Thyroid gland (tissue), 4 donors: ENCODE data around the gene BMPR1B. TPM values are rescaled to one million over a fixed set of nuclear protein-coding genes. Genes with fewer than 3 reads are reported as not detected.

Experiments used
- DNase-seq, 2 donors: peaks; one replicate each; pipeline ENCODE4 v3.0.0-alpha.2; 2019
- H3K27ac ChIP-seq, 3 donors: fragments of 200-600 bp; sonication (generic); 1 replicate in 2 of 3; 2 replicates in 1 of 3; pipeline ENCODE4 v1.5.1; 2016 to 2019; ENCODE audit warnings: mild to moderate bottlenecking in 1 of 3, moderate library complexity in 1 of 3
- H3K27me3 ChIP-seq: fragments of 200-600 bp; sonication (generic); one replicate; pipeline ENCODE4 v1.5.1; 2019
- H3K36me3 ChIP-seq, 2 donors: fragments of 200-600 bp; sonication (generic); one replicate each; pipeline ENCODE4 v1.5.1; 2016 to 2019
- H3K4me1 ChIP-seq, 2 donors: fragments of 200-600 bp; sonication (generic); one replicate each; pipeline ENCODE4 v1.5.1; 2017 to 2019
- H3K4me3 ChIP-seq, 3 donors: fragments of 200-600 bp; sonication (generic); replicated peaks in 1 of 3; 1 replicate in 2 of 3; 2 replicates in 1 of 3; pipeline ENCODE4 v1.5.1; 2016; ENCODE audit warnings: mild to moderate bottlenecking in 1 of 3
- H3K9me3 ChIP-seq: fragments of 200-600 bp; sonication (generic); one replicate; pipeline ENCODE4 v1.5.1; 2017
- CTCF ChIP-seq, 6 experiments: fragments of 200-600 bp in 3 of 6; fragments of 450-650 bp in 3 of 6; sonication (generic) in 3 of 6; IDR thresholded peaks; one replicate each; pipeline ENCODE4 v1.5.1; 2016 to 2019; ENCODE audit warnings: antibody characterized with exemption in 6 of 6, mild to moderate bottlenecking in 2 of 6, inconsistent platforms in 1 of 6, moderate library complexity in 1 of 6
- POLR2A ChIP-seq, 2 donors: fragments of 450-650 bp; IDR thresholded peaks; one replicate each; pipeline ENCODE4 v1.6.1; 2017; ENCODE audit warnings: antibody characterized with exemption in 2 of 2, mild to moderate bottlenecking in 2 of 2, moderate library complexity in 1 of 2
- WGBS, 2 donors: methylation state at CpG; one replicate each; pipeline ENCODE4 v1.1.5; 2017; 5-methylcytosine and 5-hydroxymethylcytosine counted together
- intact Hi-C: fragments of 100-400 bp; cut with DNase I; formaldehyde crosslinking; loops from one replicate; pipeline ENCODE4 v1.15.1; 2023
- total RNA-seq, 4 donors: library from RNA; depleted of rRNA; stranded (reverse); fragments of >200 nt; gene quantifications; one replicate each; pipeline ENCODE4 v1.2.3, GENCODE V29; 2016

Gene BMPR1B
- total RNA-seq, 4 donors from 2014 or later: 0.49 to 0.89 (median 0.76) TPM

- 78 to 82% methylated on average over 22 of the region's 22 CpGs for WGBS, 2 donors
- no peak for DNase-seq
- TF ChIP-seq CTCF (IDR thresholded peaks at IDR 0.05): no peak
- TF ChIP-seq POLR2A (IDR thresholded peaks at IDR 0.05): no peak
- intact Hi-C loops: no loop called here
- no peak overlapping the region for H3K27ac ChIP-seq
- no peaks in the 10 kb centered on the region for H3K9me3 ChIP-seq
- no peaks in the 10 kb centered on the region for H3K27me3 ChIP-seq
- no peaks in the 10 kb centered on the region for H3K36me3 ChIP-seq
- H3K4me3 ChIP-seq: no peak overlapping the region
- no peaks in the 10 kb centered on the region for H3K4me1 ChIP-seq
Observed at GRCh38 chr4:95193391-95194224, 435.9 kb downstream of the BMPR1B start.

GRCh38 chr4:95197353-95197752 lies 439.6 kb downstream of the BMPR1B start:
- H3K36me3 ChIP-seq: peaks cover 3 to 6% of the 10 kb centered on the region in 2 donors
- no peaks in the 10 kb centered on the region for H3K9me3 ChIP-seq
- WGBS, 2 donors: 75% methylated on average over 6 of the region's 6 CpGs
- no peaks in the 10 kb centered on the region for H3K27me3 ChIP-seq
- intact Hi-C loops: no loop called here
- TF ChIP-seq POLR2A (IDR thresholded peaks at IDR 0.05): no peak
- no peak for TF ChIP-seq CTCF (IDR thresholded peaks at IDR 0.05)
- no peak overlapping the region for H3K4me3 ChIP-seq
- no peaks in the 10 kb centered on the region for H3K4me1 ChIP-seq
- no peak for DNase-seq
- H3K27ac ChIP-seq: no peak overlapping the region

- H3K36me3 ChIP-seq: peaks cover 9 to 11% of the 10 kb centered on the region in 2 donors
- no peaks in the 10 kb centered on the region for H3K4me1 ChIP-seq
- intact Hi-C loops: no loop called here
- DNase-seq: no peak
- WGBS, 2 donors: 95 to 96% methylated on average over 7 of the region's 7 CpGs
- H3K9me3 ChIP-seq: no peaks in the 10 kb centered on the region
- no peak overlapping the region for H3K4me3 ChIP-seq
- TF ChIP-seq POLR2A (IDR thresholded peaks at IDR 0.05) (no peak), CTCF (IDR thresholded peaks at IDR 0.05) (no peak)
- H3K27ac ChIP-seq: no peak overlapping the region
- no peaks in the 10 kb centered on the region for H3K27me3 ChIP-seq
Observed at GRCh38 chr4:95198961-95199360, 441.2 kb downstream of the BMPR1B start.

GRCh38 chr4:95204267-95204844 lies 446.6 kb downstream of the BMPR1B start:
- no peak for DNase-seq
- H3K27ac ChIP-seq: no peak overlapping the region
- H3K9me3 ChIP-seq: no peaks in the 10 kb centered on the region
- H3K36me3 ChIP-seq: peaks cover 11 to 14% of the 10 kb centered on the region in 2 donors
- H3K27me3 ChIP-seq: no peaks in the 10 kb centered on the region
- intact Hi-C loops: no loop called here
- TF ChIP-seq POLR2A (IDR thresholded peaks at IDR 0.05) (no peak), CTCF (IDR thresholded peaks at IDR 0.05) (no peak)
- 84 to 89% methylated on average over 8 of the region's 8 CpGs for WGBS, 2 donors
- H3K4me1 ChIP-seq: no peaks in the 10 kb centered on the region
- no peak overlapping the region for H3K4me3 ChIP-seq

GRCh38 chr4:95204873-95205272 lies 447.1 kb downstream of the BMPR1B start:
- H3K36me3 ChIP-seq: peaks cover 11 to 14% of the 10 kb centered on the region in 2 donors
- WGBS, 2 donors: 54 to 55% methylated on average over 5 of the region's 5 CpGs
- intact Hi-C loops: no loop called here
- H3K4me1 ChIP-seq: no peaks in the 10 kb centered on the region
- no peak for TF ChIP-seq CTCF (IDR thresholded peaks at IDR 0.05)
- TF ChIP-seq POLR2A (IDR thresholded peaks at IDR 0.05): no peak
- no peaks in the 10 kb centered on the region for H3K27me3 ChIP-seq
- H3K27ac ChIP-seq: no peak overlapping the region
- no peak overlapping the region for H3K4me3 ChIP-seq
- no peaks in the 10 kb centered on the region for H3K9me3 ChIP-seq
- no peak for DNase-seq
